ENCODE results near the gene STX1B. TPM values are rescaled to one million over a fixed set of nuclear protein-coding genes. Genes with fewer than 3 reads are reported as not detected.

Gene STX1B
- total and polyA plus RNA-seq, 2 of the 8 experiments (the other 6 are each of a cell fraction or from before 2014, with no cell fraction given) = 8.9 to 20.2 TPM

DNA sequence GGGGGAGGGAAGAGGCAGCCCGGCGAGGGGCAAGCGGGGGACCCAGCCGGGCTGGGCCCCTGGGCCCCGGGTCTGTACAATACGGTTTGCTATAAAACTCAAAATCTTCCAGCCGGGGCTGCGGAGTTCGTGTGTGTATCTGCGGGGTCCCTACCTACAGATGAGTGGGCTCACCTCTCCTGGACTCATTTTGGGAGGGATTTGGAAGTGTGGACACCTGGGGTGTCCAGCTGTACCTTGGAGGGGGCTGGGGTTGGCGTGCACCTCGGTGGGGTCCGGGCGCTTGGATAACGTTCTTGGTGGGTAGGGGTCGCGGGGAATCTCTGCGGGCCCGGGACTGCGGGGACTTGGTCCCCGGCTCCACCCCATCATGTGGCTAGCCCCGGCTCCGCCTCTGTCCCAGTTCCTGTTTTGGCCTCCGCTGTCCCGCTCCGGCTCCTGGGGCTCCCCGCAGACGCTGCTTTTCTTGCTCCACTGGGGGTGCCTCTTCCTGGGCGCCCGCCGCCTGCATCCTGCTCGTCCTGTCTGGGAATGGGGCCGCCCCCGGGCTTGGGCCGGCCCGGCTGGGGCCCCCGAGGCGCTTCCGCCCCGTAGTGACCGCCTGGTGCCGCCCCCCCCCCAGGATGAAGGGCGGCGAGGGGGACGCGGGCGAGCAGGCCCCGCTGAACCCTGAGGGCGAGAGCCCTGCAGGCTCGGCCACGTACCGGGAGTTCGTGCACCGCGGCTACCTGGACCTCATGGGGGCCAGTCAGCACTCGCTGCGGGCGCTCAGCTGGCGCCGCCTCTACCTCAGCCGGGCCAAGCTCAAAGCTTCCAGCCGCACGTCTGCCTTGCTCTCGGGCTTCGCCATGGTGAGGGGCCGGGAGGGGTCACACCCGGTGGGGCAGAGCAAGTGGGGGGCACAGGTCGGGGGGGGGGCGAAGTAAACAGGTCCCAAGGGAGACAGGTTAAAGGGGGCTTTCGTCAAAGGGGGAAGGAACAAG is 61.5 kb downstream of the STX1B start, which contains the start of gene ORAI3:
ORAI3 (plus strand) TSS at position 402 of the 983 bp plus-strand sequence; CDS start at position 624, 222 bp downstream.
- peaks cover 0 to 10% of the 10 kb centered on the region in 2 experiments for H4K20me1 ChIP-seq (replicated peaks in 1 of 2; ENCODE audit: control insufficient read depth in 1 of 2, insufficient read depth in 2 of 2, low read length in 2 of 2)
- peak within 1 kb of the TSS; percentile 58 to 70 (median 70) for H3K9ac ChIP-seq (replicated peaks in 1 of 4; ENCODE audit: extremely low read depth in 1 of 4, low read depth in 3 of 4, low read length in 3 of 4)
- peak within 1 kb of the TSS; percentile 64 to 98 (median 70) for H3K4me3 ChIP-seq (ENCODE audit: extremely low read depth in 1 of 4, insufficient read depth in 2 of 4, low read depth in 3 of 4, low read length in 4 of 4)
- peak within 1 kb of the TSS; percentile 90 for H4K8ac ChIP-seq (ENCODE audit: extremely low read depth, insufficient read depth, low read length)
- peaks cover 12% of the 10 kb centered on the region for H3K23me2 ChIP-seq (ENCODE audit: low read depth, low read length)
- H3K27ac ChIP-seq (ENCODE audit: low read depth, low read length) = peak within 1 kb of the TSS; percentile 89
- CTCF ChIA-PET (ENCODE audit: partially characterized antibody) = interaction anchor here (1.1 to 1.7 kb wide), 5 partner anchors 7 to 105 kb away, joined by 3 to 10 read pairs (median 4); no protein-coding TSS in a partner anchor
- no peaks in the 10 kb centered on the region for H3K9me3 ChIP-seq (ENCODE audit: insufficient read depth in 2 of 2, low read depth in 1 of 2, low read length in 1 of 2)
- no peak within 1 kb of the TSS for H3K23ac ChIP-seq (ENCODE audit: insufficient read length)
- peak within 1 kb of the TSS; percentile 93 for H3K18ac ChIP-seq (ENCODE audit: extremely low read depth, low read length)
- FAIRE-seq (no peak), DNase-seq (ENCODE audit: low read depth in 1 of 2, low spot score in 2 of 2) (peak in 1 of 2 experiments; percentile 79)
- no peaks in the 10 kb centered on the region for H3K79me1 ChIP-seq (ENCODE audit: low read depth, low read length)
- H3K14ac ChIP-seq (ENCODE audit: insufficient read length) = no peak within 1 kb of the TSS
- WGBS, 2 experiments (ENCODE audit: extremely low coverage in 1 of 2, insufficient coverage in 1 of 2, insufficient read length in 1 of 2, insufficient replicate concordance in 2 of 2, low coverage in 1 of 2, low lambda C conversion rate in 2 of 2, missing lambda C conversion rate in 1 of 2) = 2% methylated on average over 29 of the region's 70 CpGs; no CpG with 5 or more reads in 1 of the 2 experiments
- H3K4me2 ChIP-seq (ENCODE audit: insufficient read depth in 1 of 2, low read depth in 2 of 2, low read length in 2 of 2) = peak within 1 kb of the TSS; percentile 85 to 95
- peak within 1 kb of the TSS; percentile 98 for H3K4ac ChIP-seq (replicated peaks; ENCODE audit: insufficient read length, low read depth, low read length)
- peaks cover 0 to 31% (median 22%) of the 10 kb centered on the region in 4 experiments; a peak in 6 of 7 replicates for H3K4me1 ChIP-seq (replicated peaks in 1 of 4; ENCODE audit: control insufficient read depth in 3 of 4, insufficient read depth in 4 of 4, low read length in 3 of 4)
- 0 out of 2 replicates have a peak within 1 kb of the TSS, but pooled peaks have one; percentile 10 for H2AK5ac ChIP-seq (ENCODE audit: low read depth, low read length)
- no peaks in the 10 kb centered on the region for H3K27me3 ChIP-seq (replicated peaks in 1 of 4; ENCODE audit: control insufficient read depth in 3 of 4, extremely low read depth in 1 of 4, insufficient read depth in 3 of 4, low read length in 3 of 4)
- peak within 1 kb of the TSS; percentile 91; the same call in 1 of the 2 replicates for H2BK5ac ChIP-seq (ENCODE audit: low read depth, low read length)
- peak within 1 kb of the TSS; percentile 90 for H4K5ac ChIP-seq (ENCODE audit: insufficient read length, low read depth, low read length)
- peak within 1 kb of the TSS; percentile 29; the same call in 1 of the 2 replicates for H2BK15ac ChIP-seq (ENCODE audit: low read length)
- peak within 1 kb of the TSS; percentile 82 for H4K91ac ChIP-seq (replicated peaks; ENCODE audit: insufficient read length, low read length)
- H3K79me2 ChIP-seq (ENCODE audit: control insufficient read depth in 1 of 2, insufficient read depth in 2 of 2, low read length in 2 of 2) = no peaks in the 10 kb centered on the region
- no peak within 1 kb of the TSS for H2AFZ ChIP-seq (ENCODE audit: low read length)
- peaks cover 3 to 12% (median 7%) of the 10 kb centered on the region in 4 experiments; a peak in 7 of 8 replicates for H3K36me3 ChIP-seq (ENCODE audit: control insufficient read depth in 2 of 4, insufficient read depth in 4 of 4, low read length in 3 of 4)
- POLR2A ChIA-PET (ENCODE audit: partially characterized antibody) = interaction anchor here (0.7 to 4.4 kb wide), 20 partner anchors 8 to 268 kb away, joined by 3 to 23 read pairs (median 4); partner anchors contain the start of genes CTF1, FBXL19, HSD3B7 and PYDC1
- H3K56ac ChIP-seq (replicated peaks; ENCODE audit: insufficient read length, low read depth, low read length) = peak within 1 kb of the TSS; percentile 97
- peak within 1 kb of the TSS; percentile 50 for H2BK12ac ChIP-seq (ENCODE audit: low read depth, low read length)
- no peak within 1 kb of the TSS for H2BK20ac ChIP-seq (ENCODE audit: low read length)
- no peak within 1 kb of the TSS for H2BK120ac ChIP-seq (replicated peaks; ENCODE audit: low read depth, low read length)
- TF ChIP-seq ASH2L (IDR thresholded peaks at IDR 0.05; ENCODE audit: low read length) = peak; percentile 0
- TF ChIP-seq CHD2 (IDR thresholded peaks at IDR 0.05; ENCODE audit: low read length) = no peak
- 0 out of 2 replicates have a peak, but pooled peaks have one; percentile 16 for TF ChIP-seq TBP (IDR thresholded peaks at IDR 0.05; ENCODE audit: low read depth, low read length)
- peak in 1 of 2 experiments; percentile 18; a peak in 1 of 4 replicates for TF ChIP-seq HDAC2 (IDR thresholded peaks at IDR 0.05; ENCODE audit: borderline replicate concordance in 1 of 2, low read depth in 2 of 2, low read length in 2 of 2)
- peak; percentile 25 to 76 for TF ChIP-seq POLR2A (IDR thresholded peaks at IDR 0.05; ENCODE audit: control extremely low read depth in 1 of 2, low read depth in 2 of 2, low read length in 2 of 2)
- TF ChIP-seq SP1 (IDR thresholded peaks at IDR 0.05; ENCODE audit: low read depth, low read length) = no peak
- TF ChIP-seq EP300 (IDR thresholded peaks at IDR 0.05; ENCODE audit: borderline replicate concordance in 1 of 2, low read depth in 2 of 2, low read length in 2 of 2) = no peak
- no peak for TF ChIP-seq TCF12 (IDR thresholded peaks at IDR 0.05; ENCODE audit: low read depth, low read length)
- TF ChIP-seq, protein P1, sequence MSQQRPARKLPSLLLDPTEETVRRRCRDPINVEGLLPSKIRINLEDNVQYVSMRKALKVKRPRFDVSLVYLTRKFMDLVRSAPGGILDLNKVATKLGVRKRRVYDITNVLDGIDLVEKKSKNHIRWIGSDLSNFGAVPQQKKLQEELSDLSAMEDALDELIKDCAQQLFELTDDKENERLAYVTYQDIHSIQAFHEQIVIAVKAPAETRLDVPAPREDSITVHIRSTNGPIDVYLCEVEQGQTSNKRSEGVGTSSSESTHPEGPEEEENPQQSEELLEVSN (IDR thresholded peaks at IDR 0.05) = 0 out of 2 replicates have a peak, but pooled peaks have one; percentile 7
